ENCODE results near the gene ACP6. TPM values are rescaled to one million over a fixed set of nuclear protein-coding genes. Genes with fewer than 3 reads are reported as not detected.

The ACP6 gene
- total RNA-seq, 1 experiment from 2014 or later = 10.9 TPM

DNA sequence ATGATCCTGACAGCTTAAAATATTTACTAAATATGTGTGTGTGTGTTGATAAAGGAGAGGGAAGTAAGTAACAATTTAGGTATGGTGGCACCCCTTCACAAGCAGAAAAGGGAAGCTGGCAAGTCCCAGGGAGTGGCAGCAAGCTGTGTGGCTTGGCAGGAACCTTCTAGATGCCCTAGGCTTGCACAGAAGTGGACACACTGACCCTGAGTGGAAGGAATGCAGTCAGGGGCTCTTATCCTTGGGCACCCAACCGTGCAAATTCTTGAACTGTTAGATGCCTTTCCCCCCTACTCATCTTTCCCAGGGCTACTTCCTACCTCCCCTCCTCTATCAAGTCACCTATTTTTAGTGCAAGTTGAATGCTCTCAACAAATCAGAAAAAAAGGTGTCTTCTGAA, 18.9 kb downstream of the ACP6 start:
- DNase-seq (ENCODE audit: low spot score) = no peak

DNA sequence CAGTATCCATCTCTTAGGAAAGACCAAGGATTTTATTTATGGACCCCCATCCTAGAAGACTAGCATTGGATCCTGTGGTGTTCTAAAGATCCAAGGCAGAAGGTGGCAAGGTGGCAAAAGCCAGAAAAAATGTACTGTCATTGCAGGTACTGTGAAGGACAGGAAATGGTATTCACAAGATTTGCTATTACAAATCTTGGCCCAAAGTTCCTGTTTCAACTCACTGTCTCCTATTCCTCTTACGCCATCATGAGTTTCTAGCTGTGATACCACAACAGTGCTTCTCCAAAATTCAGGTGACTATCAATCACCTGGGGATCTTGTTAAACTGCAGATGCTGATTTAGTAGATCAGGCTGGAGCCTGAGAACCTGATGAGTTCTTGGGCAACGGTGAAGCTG, 21.4 kb downstream of the ACP6 start:
- no peak for DNase-seq (ENCODE audit: low spot score)

DNA sequence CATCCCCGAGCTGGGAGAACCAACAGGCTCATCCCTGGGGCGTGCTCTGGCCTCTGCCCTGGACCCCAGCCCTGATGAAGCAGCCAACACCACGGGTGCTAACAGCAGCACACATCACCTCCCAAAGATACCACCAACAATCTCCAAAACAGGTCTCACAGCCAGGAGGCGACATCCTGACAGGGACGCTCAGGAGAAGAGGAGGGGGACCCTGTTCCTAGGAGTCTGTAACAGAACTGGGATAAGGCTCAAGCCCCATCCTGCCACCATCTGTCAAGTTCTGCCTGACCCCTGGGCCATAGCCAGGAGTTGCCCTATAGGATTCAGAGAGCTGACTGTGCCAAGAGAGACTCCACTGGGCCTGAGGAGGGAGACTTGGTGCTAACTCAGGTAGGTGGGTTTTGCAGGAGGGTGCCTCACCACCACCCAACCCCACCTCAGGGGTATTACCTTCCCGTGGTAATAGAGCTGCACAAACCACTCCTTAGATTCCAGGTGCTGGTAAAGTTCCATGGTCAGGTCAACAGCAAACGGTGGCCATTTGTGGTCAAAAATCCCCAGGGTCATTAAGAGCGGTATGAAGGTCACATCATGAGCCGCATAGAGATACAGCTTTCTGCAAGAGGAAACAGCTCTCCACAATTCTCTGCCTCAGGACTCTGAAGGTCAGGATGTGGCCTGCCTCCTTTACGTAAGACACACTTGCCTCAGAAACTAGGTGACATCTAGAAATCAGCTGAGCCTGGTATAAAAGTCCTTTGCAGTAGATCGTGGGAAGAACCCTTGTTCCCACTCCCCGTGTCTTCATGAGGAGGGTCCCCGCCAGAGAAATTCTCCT, 22.3 kb downstream of the ACP6 start:
- DNase-seq (ENCODE audit: low spot score) = no peak

- no peak for DNase-seq (ENCODE audit: low spot score)
These were observed 26.4 kb downstream of the ACP6 start for GRCh38 chr1:147643974-147644373.

DNA sequence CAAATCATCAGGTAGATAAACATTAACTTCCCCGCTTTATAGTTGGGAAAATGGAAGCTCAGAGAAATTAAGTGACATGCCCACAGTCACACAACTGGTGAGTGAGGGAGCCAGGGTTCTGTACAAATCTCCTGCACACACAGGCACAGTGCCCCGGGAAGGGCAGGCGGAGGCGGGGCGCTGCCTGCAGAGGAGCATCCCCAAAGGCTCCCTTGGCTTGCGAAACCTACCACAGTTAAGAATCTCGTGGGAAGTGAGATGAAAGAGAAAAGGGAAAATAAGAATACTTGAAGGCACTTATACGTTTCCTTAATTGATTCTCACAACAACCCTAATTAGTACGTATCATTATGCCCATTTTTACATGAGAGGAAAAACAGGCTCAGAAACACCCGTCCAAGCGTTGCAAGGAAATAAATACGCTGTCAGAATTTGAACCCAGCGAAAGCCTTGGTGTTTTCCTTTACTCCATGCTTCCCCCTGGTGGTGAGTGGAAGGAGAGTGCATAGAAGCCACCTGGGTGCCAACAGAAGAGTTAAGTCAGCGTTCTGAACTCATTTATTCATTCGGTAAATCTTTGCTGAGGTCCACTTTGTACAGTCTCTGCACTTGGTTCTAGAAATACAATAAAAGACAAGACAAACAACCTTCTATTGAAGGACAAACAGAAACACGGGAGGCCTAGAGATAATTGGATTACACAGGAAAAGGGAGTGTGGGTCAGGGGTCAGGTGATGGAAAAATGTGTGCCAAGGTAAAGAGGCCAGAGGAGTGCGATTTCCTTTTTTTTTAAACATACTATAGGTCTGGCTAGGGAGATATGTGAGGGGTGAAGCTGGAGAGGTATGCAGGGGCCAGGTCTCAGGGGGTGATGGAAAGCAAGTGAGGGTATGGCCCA, 28.4 kb downstream of the ACP6 start:
- peak; percentile 44 for DNase-seq (ENCODE audit: low spot score)

DNA sequence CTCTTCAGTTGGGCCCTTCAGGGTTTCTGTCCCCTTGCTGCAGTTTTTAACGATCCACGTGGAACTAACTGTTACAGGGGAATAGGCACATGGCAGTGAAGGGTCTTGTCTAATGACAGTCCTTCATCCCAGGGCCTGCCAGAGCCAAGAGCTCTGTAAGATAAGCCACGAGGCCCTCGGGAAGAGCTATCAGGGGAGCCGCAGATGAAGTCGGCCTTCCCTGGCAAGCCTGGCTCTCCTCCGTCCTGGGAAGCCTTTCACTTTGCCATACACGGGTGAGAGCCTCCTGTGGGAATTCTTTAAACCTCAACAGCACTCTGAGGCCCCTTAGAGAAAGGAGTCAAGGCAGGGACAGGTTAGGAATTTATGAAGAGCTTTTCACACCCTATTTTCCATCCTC, 29.0 kb downstream of the ACP6 start:
- no peak for DNase-seq (ENCODE audit: low spot score)

- DNase-seq (ENCODE audit: low spot score) = peak; percentile 66
These were observed 29.7 kb downstream of the ACP6 start for GRCh38 chr1:147640553-147641165.

DNA sequence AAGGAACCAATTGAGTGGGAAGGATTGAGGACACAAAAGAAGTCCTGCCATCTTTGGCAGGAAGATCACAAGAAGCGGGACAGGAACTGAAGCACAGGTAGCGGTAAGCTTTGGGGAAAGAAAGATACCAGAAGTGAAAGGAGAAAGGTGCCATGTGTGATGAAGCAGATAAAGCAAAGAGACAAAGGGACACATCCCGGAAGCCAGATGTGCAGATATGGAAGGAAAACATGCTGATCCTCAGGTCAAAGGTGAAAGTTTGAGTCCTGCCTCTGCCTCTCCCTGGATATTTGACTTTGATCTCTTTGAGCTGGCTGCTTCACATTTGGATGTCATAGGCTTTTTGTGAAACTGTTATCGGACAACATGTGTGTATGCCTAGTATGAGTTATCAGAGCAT, 34.0 kb downstream of the ACP6 start:
- DNase-seq (ENCODE audit: low spot score) = no peak

GRCh38 chr1:147635342-147635741, 35.0 kb downstream of the ACP6 start:
- DNase-seq (ENCODE audit: low spot score) = no peak

DNA sequence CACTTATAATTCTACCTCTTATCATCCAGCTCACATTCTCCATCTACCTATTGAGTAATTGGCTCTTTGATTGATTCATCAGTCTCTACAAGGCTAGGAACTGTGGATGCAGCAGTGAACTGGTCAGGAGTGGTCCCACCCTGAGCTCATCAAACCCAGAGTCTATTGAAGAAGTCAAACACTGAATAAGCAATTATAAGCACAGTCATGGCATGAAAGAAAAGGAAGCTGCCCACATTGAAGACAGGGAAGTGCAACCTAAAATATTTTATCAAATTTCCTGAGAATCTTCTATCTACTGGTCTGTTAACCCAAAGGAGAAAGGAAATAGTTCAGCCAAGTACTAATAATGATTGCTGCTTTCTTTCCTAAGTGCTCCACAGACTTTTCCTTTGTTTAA, 35.7 kb downstream of the ACP6 start:
- no peak for DNase-seq (ENCODE audit: low spot score)

DNA sequence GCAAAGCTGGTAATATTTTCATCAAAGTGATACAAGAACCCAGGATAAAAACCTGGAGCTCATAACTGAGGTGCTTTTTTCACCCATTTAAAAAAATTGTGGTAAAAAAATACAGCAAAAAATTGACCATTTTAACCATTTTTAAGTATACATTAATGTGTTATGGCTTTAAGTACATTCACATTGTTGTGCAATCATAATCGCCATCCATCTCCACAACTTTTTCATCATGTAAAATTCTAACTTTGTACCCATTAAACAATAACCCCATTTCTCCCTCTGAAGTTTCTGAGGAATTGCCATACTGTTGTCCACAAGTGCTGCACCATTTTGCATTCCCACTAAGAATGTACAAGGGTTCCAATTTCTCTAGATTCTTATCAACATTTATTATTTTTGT, 36.6 kb downstream of the ACP6 start:
- DNase-seq (ENCODE audit: low spot score) = no peak

DNA sequence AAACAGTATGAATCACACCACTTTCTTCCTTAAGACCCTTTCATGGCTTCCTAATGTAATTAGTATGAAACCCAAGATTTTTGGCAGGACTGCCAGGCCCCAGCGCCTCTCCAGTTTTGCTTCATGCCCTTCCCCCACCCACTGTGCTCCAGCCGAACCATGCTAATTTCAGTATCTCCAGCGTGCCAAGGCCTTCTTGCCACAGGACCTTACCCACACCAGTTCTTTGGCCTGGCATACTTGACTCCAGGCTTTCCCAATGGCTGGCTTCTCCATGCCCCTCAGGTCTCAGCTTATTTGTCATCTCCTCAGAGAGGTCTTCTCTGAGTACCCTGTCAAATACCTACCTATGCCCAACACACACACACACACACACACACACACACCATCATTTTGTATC, 38.5 kb downstream of the ACP6 start:
- no peak for DNase-seq (ENCODE audit: low spot score)

- no peak for DNase-seq (ENCODE audit: low spot score)
These were observed 39.9 kb downstream of the ACP6 start for GRCh38 chr1:147630447-147630846.

GRCh38 chr1:147630022-147630421, 40.3 kb downstream of the ACP6 start:
- no peak for DNase-seq (ENCODE audit: low spot score)

- DNase-seq (ENCODE audit: low spot score) = no peak
These were observed 41.9 kb downstream of the ACP6 start for GRCh38 chr1:147628441-147628840.

GRCh38 chr1:147627435-147628110, 42.8 kb downstream of the ACP6 start:
- peak; percentile 20 for DNase-seq (ENCODE audit: low spot score)

GRCh38 chr1:147626739-147627138, 43.6 kb downstream of the ACP6 start:
- DNase-seq (ENCODE audit: low spot score) = no peak

DNA sequence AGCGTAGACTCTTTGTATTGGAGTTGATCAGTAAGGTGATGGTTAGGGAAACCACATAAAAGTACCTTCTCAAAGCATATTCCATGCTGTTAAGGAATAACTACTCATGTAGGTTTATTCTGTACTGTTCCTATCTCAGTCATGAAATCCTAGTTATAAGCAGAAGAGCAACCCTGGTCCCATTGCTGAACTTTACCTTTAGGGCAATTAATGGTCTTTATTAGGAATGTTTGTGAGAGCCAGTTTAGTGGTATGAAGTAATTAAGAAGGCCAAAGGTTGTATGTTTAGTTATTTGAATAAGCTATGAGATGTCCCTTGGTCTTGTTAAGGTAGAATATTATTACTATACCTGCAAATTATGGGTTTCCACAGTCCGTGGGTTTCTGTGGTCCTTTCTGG, 44.0 kb downstream of the ACP6 start:
- no peak for DNase-seq (ENCODE audit: low spot score)

GRCh38 chr1:147625362-147625995, 44.8 kb downstream of the ACP6 start:
- no peak for DNase-seq (ENCODE audit: low spot score)

GRCh38 chr1:147624529-147624928, 45.8 kb downstream of the ACP6 start:
- no peak for DNase-seq (ENCODE audit: low spot score)

- no peak for DNase-seq (ENCODE audit: low spot score)
These were observed 46.3 kb downstream of the ACP6 start for GRCh38 chr1:147624011-147624410.

Measured in H4 (cell line).